CD4-positive, alpha-beta T cell treated with Interleukin-2 at 100 ng/mL for 4 hours (primary cell): Measurements from ENCODE around the gene PHACTR3.
"Not testable (repeated sequence)": the region's sequence is repeated elsewhere in the genome, so short reads cannot be mapped to it uniquely, and the experiment has no call there.

Source experiments
- DNase-seq: peaks from one replicate; pipeline ENCODE4 v3.0.0-alpha.2; 2020; ENCODE audit warnings: low spot score

The PHACTR3 gene

GRCh38 chr20:59866338-59866737, 262.0 kb downstream of the PHACTR3 start:
- no peak for DNase-seq

GRCh38 chr20:59871096-59871495, 266.8 kb downstream of the PHACTR3 start:
- DNase-seq, result no peak

- DNase-seq, result no peak
Observed at GRCh38 chr20:59873409-59873808, 269.1 kb downstream of the PHACTR3 start.

GRCh38 chr20:59880198-59880597, 275.9 kb downstream of the PHACTR3 start:
- DNase-seq, result no peak

- DNase-seq, result no peak
Observed at GRCh38 chr20:59884494-59884893, 280.2 kb downstream of the PHACTR3 start.

- no peak for DNase-seq
Observed at GRCh38 chr20:59888050-59888449, 283.7 kb downstream of the PHACTR3 start.

- DNase-seq, result not testable (repeated sequence)
Observed at GRCh38 chr20:59890035-59890434, 285.7 kb downstream of the PHACTR3 start.

GRCh38 chr20:59891581-59891980, 287.2 kb downstream of the PHACTR3 start:
- no peak for DNase-seq

GRCh38 chr20:59895908-59896307, 291.6 kb downstream of the PHACTR3 start:
- no peak for DNase-seq
